MM.1S (cell line): Measurements from ENCODE around the gene SRY.

ENCODE experiments used
- DNase-seq: peaks from one replicate; pipeline ENCODE4 v3.0.0-alpha.2; 2015
- H2AFZ ChIP-seq: fragments of 300-600 bp; sonication (generic); 2 replicates; pipeline ENCODE4 v1.6.0; 2016; ENCODE audit warnings: antibody characterized with exemption, low read length
- H3F3A ChIP-seq: fragments of 300-600 bp; sonication (generic); 2 replicates; pipeline ENCODE4 v1.6.1; 2016; ENCODE audit warnings: mild to moderate bottlenecking, antibody characterized with exemption, low read length, moderate library complexity, mixed read lengths; ENCODE audit not compliant: insufficient read depth
- H3K27ac ChIP-seq: fragments of 300-600 bp; sonication (generic); 2 replicates; pipeline ENCODE4 v1.5.1; 2016; ENCODE audit warnings: mild to moderate bottlenecking, low read length
- H3K27me3 ChIP-seq: fragments of 300-600 bp; sonication (generic); replicated peaks from 2 replicates; pipeline ENCODE4 v1.6.0; 2016; ENCODE audit warnings: low read length; ENCODE audit not compliant: insufficient read depth
- H3K36me3 ChIP-seq: fragments of 300-600 bp; sonication (generic); replicated peaks from 2 replicates; pipeline ENCODE4 v1.6.1; 2016; ENCODE audit warnings: mild to moderate bottlenecking, low read length, mixed read lengths; ENCODE audit not compliant: insufficient read depth
- H3K4me1 ChIP-seq: fragments of 300-600 bp; sonication (generic); 2 replicates; pipeline ENCODE4 v1.6.1; 2016; ENCODE audit warnings: low read length, mixed read lengths
- H3K4me2 ChIP-seq: fragments of 300-600 bp; sonication (generic); 2 replicates; pipeline ENCODE4 v1.6.0; 2016; ENCODE audit warnings: low read depth, low read length
- H3K4me3 ChIP-seq: fragments of 300-600 bp; sonication (generic); 2 replicates; pipeline ENCODE4 v1.5.1; 2016; ENCODE audit warnings: low read length, mixed read lengths
- H3K79me2 ChIP-seq: fragments of 300-600 bp; sonication (generic); 2 replicates; pipeline ENCODE4 v1.6.1; 2016; ENCODE audit warnings: mixed run types, low read length, mixed read lengths
- H3K9ac ChIP-seq: fragments of 300-600 bp; sonication (generic); 2 replicates; pipeline ENCODE4 v1.6.1; 2016; ENCODE audit warnings: low read length, mixed read lengths
- H3K9me2 ChIP-seq: fragments of 300-600 bp; sonication (generic); replicated peaks from 2 replicates; pipeline ENCODE4 v1.6.1; 2016; ENCODE audit warnings: mild to moderate bottlenecking, low read length, mixed read lengths; ENCODE audit not compliant: insufficient read depth
- H3K9me3 ChIP-seq: fragments of 300-600 bp; sonication (generic); replicated peaks from 2 replicates; pipeline ENCODE4 v1.6.1; 2016; ENCODE audit warnings: mild to moderate bottlenecking, low read length, mixed read lengths; ENCODE audit not compliant: insufficient read depth
- H4K20me1 ChIP-seq: fragments of 300-600 bp; sonication (generic); 2 replicates; pipeline ENCODE4 v1.6.1; 2016; ENCODE audit warnings: mild to moderate bottlenecking, low read length, moderate library complexity, mixed read lengths; ENCODE audit not compliant: insufficient read depth
- EZH2 ChIP-seq: fragments of 300-600 bp; sonication (generic); optimal IDR thresholded peaks from 2 replicates; pipeline ENCODE3; 2017; ENCODE audit warnings: low read depth, mild to moderate bottlenecking, antibody characterized with exemption, low read length, mixed read lengths
- EZH2phosphoT487 ChIP-seq: fragments of 300-600 bp; sonication (generic); IDR thresholded peaks from 2 replicates; pipeline ENCODE4 v1.6.1; 2018; ENCODE audit warnings: antibody characterized with exemption, low read length
- TF ChIP-seq, protein P1 (sequence below): fragments of 300-600 bp; sonication (generic); IDR thresholded peaks from 2 replicates; pipeline ENCODE4 v1.5.1; 2016; ENCODE audit warnings: antibody characterized with exemption, low read length, mixed read lengths

SRY gene

DNA sequence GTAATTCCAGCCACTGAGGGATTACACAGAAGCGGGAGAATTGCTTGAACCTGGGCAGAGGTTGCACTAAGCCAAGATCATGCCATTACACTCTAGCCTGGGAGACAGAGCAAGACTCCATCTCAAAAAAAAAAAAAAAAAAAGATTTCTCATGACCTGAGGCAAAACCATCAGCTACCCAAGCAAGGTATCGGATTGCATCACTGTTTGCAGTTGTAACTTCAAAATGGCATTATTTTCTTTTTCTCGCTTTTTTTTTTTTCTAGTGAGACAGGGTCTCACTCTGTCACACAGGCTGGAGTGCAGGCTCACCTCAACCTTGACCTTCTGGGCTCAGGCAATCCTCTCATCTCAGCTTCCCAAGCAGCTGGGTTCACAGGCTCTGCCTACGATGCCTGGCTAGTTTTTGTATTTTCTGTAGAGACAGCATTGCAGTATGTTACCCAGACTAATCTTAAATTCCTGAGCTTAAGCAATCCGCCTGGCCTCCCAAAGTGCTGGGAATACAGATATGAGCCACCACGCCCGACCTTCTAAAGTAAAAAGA is 9.6 kb upstream of the SRY start:
- Histone ChIP-seq H3K4me2 (no peak overlapping the region), H3K27me3 (no peaks in the 10 kb centered on the region), H3K79me2 (no peaks in the 10 kb centered on the region), H4K20me1 (no peaks in the 10 kb centered on the region), H3K9ac (no peak overlapping the region), H3F3A (no peaks in the 10 kb centered on the region), H3K36me3 (no peaks in the 10 kb centered on the region), H3K4me3 (no peak overlapping the region), H2AFZ (no peak overlapping the region), H3K27ac (no peak overlapping the region), H3K9me2 (no peaks in the 10 kb centered on the region), H3K4me1 (no peaks in the 10 kb centered on the region), H3K9me3 (no peaks in the 10 kb centered on the region)
- TF ChIP-seq, protein P1, sequence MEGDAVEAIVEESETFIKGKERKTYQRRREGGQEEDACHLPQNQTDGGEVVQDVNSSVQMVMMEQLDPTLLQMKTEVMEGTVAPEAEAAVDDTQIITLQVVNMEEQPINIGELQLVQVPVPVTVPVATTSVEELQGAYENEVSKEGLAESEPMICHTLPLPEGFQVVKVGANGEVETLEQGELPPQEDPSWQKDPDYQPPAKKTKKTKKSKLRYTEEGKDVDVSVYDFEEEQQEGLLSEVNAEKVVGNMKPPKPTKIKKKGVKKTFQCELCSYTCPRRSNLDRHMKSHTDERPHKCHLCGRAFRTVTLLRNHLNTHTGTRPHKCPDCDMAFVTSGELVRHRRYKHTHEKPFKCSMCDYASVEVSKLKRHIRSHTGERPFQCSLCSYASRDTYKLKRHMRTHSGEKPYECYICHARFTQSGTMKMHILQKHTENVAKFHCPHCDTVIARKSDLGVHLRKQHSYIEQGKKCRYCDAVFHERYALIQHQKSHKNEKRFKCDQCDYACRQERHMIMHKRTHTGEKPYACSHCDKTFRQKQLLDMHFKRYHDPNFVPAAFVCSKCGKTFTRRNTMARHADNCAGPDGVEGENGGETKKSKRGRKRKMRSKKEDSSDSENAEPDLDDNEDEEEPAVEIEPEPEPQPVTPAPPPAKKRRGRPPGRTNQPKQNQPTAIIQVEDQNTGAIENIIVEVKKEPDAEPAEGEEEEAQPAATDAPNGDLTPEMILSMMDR: no peak
- no peak for TF ChIP-seq EZH2
- no peak for TF ChIP-seq EZH2phosphoT487
- DNase-seq: no peak

DNA sequence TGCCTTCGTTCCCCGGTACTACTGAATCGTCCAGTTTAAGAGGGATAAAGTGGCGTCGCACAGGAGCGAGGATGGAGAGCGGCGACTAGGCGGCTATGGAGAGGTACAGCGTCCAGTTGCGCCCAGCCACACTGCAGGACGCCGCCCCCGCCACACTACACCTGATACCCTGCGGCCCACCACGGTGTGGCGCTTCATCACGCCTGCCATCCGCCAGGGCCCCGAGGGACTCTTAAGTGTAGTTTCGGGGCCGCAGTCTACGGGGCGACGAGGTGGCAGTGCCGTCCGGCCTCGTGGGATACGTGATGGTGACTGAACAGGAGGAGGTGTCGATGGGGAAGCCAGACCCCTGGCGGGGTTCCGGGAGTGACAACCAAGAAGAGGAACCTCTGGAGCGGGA is 2.3 kb upstream of the SRY start:
- H3K4me2 ChIP-seq: no peak overlapping the region
- no peaks in the 10 kb centered on the region for H4K20me1 ChIP-seq
- no peaks in the 10 kb centered on the region for H3K9me3 ChIP-seq
- H2AFZ ChIP-seq: no peak overlapping the region
- no peaks in the 10 kb centered on the region for H3K4me1 ChIP-seq
- DNase-seq: no peak
- no peak overlapping the region for H3K4me3 ChIP-seq
- no peak for TF ChIP-seq EZH2phosphoT487
- no peak for TF ChIP-seq EZH2
- TF ChIP-seq, protein P1: no peak
- H3K79me2 ChIP-seq: no peaks in the 10 kb centered on the region
- H3K27me3 ChIP-seq: no peaks in the 10 kb centered on the region
- H3K27ac ChIP-seq: no peak overlapping the region
- no peaks in the 10 kb centered on the region for H3F3A ChIP-seq
- H3K9me2 ChIP-seq: no peaks in the 10 kb centered on the region
- H3K9ac ChIP-seq: no peak overlapping the region
- no peaks in the 10 kb centered on the region for H3K36me3 ChIP-seq

GRCh38 chrY:2786876-2787512 is 488 bp downstream of the SRY start:
- TF ChIP-seq EZH2phosphoT487 (no peak), EZH2 (no peak)
- TF ChIP-seq, protein P1: no peak
- Histone ChIP-seq H4K20me1 (no peaks in the 10 kb centered on the region), H3K4me3 (no peak overlapping the region), H3K79me2 (no peaks in the 10 kb centered on the region), H3K27me3 (no peaks in the 10 kb centered on the region), H3K4me2 (no peak overlapping the region), H3K4me1 (no peaks in the 10 kb centered on the region), H2AFZ (no peak overlapping the region), H3K36me3 (no peaks in the 10 kb centered on the region), H3K9me3 (no peaks in the 10 kb centered on the region), H3K27ac (no peak overlapping the region), H3F3A (no peaks in the 10 kb centered on the region), H3K9me2 (no peaks in the 10 kb centered on the region), H3K9ac (no peak overlapping the region)
- DNase-seq: no peak
